ENCODE data around the gene CCDC88C.

Gene CCDC88C

GRCh38 chr14:91341334-91341733 lies 76.3 kb downstream of the CCDC88C start:
- H3K4me2 ChIP-seq (ENCODE audit: low read length), result no peak overlapping the region
- no peak overlapping the region for H3K4me3 ChIP-seq (ENCODE audit: low read depth, low read length)
- no peaks in the 10 kb centered on the region for H3K9me3 ChIP-seq (ENCODE audit: control insufficient read depth, low read length)
- no peak for TF ChIP-seq CTCF (IDR thresholded peaks at IDR 0.05)
- H3K9ac ChIP-seq, result no peak overlapping the region
- no peaks in the 10 kb centered on the region for H3K27me3 ChIP-seq (ENCODE audit: control insufficient read depth, insufficient read depth, low read length)
- no peaks in the 10 kb centered on the region for H3K36me3 ChIP-seq (ENCODE audit: control insufficient read depth, insufficient read depth, low read length)
- no peaks in the 10 kb centered on the region for H3K4me1 ChIP-seq
- no peak overlapping the region for H3K27ac ChIP-seq
- no peak overlapping the region for H2AFZ ChIP-seq
- H3K79me2 ChIP-seq, result no peaks in the 10 kb centered on the region

- no peak overlapping the region for H3K9ac ChIP-seq
- H3K27me3 ChIP-seq (ENCODE audit: control insufficient read depth, insufficient read depth, low read length), result no peaks in the 10 kb centered on the region
- H3K4me2 ChIP-seq (ENCODE audit: low read length), result no peak overlapping the region
- no peaks in the 10 kb centered on the region for H3K79me2 ChIP-seq
- H3K9me3 ChIP-seq (ENCODE audit: control insufficient read depth, low read length), result no peaks in the 10 kb centered on the region
- H2AFZ ChIP-seq, result no peak overlapping the region
- no peak overlapping the region for H3K27ac ChIP-seq
- no peaks in the 10 kb centered on the region for H3K4me1 ChIP-seq
- no peak overlapping the region for H3K4me3 ChIP-seq (ENCODE audit: low read depth, low read length)
- no peak for TF ChIP-seq CTCF (IDR thresholded peaks at IDR 0.05)
- no peaks in the 10 kb centered on the region for H3K36me3 ChIP-seq (ENCODE audit: control insufficient read depth, insufficient read depth, low read length)
Measured at GRCh38 chr14:91339671-91340369, 77.8 kb downstream of the CCDC88C start.

GRCh38 chr14:91339076-91339475 lies 78.5 kb downstream of the CCDC88C start:
- Histone ChIP-seq H3K36me3 (ENCODE audit: control insufficient read depth, insufficient read depth, low read length) (no peaks in the 10 kb centered on the region), H3K9me3 (ENCODE audit: control insufficient read depth, low read length) (no peaks in the 10 kb centered on the region), H2AFZ (no peak overlapping the region), H3K9ac (no peak overlapping the region), H3K27me3 (ENCODE audit: control insufficient read depth, insufficient read depth, low read length) (no peaks in the 10 kb centered on the region), H3K4me2 (ENCODE audit: low read length) (no peak overlapping the region), H3K4me3 (ENCODE audit: low read depth, low read length) (no peak overlapping the region), H3K4me1 (no peaks in the 10 kb centered on the region), H3K27ac (no peak overlapping the region), H3K79me2 (no peaks in the 10 kb centered on the region)
- TF ChIP-seq CTCF (IDR thresholded peaks at IDR 0.05), result no peak

- no peak for TF ChIP-seq CTCF (IDR thresholded peaks at IDR 0.05)
- H3K4me3 ChIP-seq (ENCODE audit: low read depth, low read length), result no peak overlapping the region
- H3K4me1 ChIP-seq, result no peaks in the 10 kb centered on the region
- H3K9ac ChIP-seq, result no peak overlapping the region
- H3K36me3 ChIP-seq (ENCODE audit: control insufficient read depth, insufficient read depth, low read length), result no peaks in the 10 kb centered on the region
- H3K4me2 ChIP-seq (ENCODE audit: low read length), result no peak overlapping the region
- H2AFZ ChIP-seq, result no peak overlapping the region
- no peaks in the 10 kb centered on the region for H3K79me2 ChIP-seq
- no peaks in the 10 kb centered on the region for H3K9me3 ChIP-seq (ENCODE audit: control insufficient read depth, low read length)
- H3K27ac ChIP-seq, result no peak overlapping the region
- H3K27me3 ChIP-seq (ENCODE audit: control insufficient read depth, insufficient read depth, low read length), result no peaks in the 10 kb centered on the region
Measured at GRCh38 chr14:91338379-91338778, 79.2 kb downstream of the CCDC88C start.

GRCh38 chr14:91337699-91338335 lies 79.8 kb downstream of the CCDC88C start:
- Histone ChIP-seq H3K79me2 (no peaks in the 10 kb centered on the region), H3K9ac (no peak overlapping the region), H2AFZ (no peak overlapping the region), H3K27ac (no peak overlapping the region), H3K9me3 (ENCODE audit: control insufficient read depth, low read length) (no peaks in the 10 kb centered on the region), H3K4me3 (ENCODE audit: low read depth, low read length) (no peak overlapping the region), H3K4me1 (peaks cover under 1% of the 10 kb centered on the region), H3K4me2 (ENCODE audit: low read length) (no peak overlapping the region), H3K36me3 (ENCODE audit: control insufficient read depth, insufficient read depth, low read length) (no peaks in the 10 kb centered on the region), H3K27me3 (ENCODE audit: control insufficient read depth, insufficient read depth, low read length) (no peaks in the 10 kb centered on the region)
- no peak for TF ChIP-seq CTCF (IDR thresholded peaks at IDR 0.05)

All from parathyroid adenoma (tissue), 2 donors.